Measurements from ENCODE around the gene BSN.

The BSN gene

DNA sequence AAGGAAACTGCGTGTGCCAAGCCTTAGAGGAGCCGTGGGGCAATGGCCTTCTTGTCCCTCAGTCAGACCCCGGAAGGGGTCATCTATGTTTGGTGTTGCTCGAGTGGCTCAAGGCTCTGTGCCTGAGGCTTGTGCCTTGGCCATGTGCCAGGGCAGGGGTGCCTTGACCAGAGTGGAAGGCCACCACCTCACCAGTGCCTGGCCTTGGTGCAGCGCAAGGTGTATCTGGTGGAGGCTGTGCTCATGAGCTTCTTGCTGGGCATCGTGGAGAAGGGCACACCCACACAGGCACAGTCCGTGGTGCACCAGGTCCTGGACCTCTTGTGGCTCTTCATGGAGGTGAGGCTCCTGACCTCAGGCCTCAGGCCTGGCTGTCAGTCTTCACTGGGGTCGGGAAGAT lies 145.7 kb downstream of the BSN start:
- no peak for DNase-seq

DNA sequence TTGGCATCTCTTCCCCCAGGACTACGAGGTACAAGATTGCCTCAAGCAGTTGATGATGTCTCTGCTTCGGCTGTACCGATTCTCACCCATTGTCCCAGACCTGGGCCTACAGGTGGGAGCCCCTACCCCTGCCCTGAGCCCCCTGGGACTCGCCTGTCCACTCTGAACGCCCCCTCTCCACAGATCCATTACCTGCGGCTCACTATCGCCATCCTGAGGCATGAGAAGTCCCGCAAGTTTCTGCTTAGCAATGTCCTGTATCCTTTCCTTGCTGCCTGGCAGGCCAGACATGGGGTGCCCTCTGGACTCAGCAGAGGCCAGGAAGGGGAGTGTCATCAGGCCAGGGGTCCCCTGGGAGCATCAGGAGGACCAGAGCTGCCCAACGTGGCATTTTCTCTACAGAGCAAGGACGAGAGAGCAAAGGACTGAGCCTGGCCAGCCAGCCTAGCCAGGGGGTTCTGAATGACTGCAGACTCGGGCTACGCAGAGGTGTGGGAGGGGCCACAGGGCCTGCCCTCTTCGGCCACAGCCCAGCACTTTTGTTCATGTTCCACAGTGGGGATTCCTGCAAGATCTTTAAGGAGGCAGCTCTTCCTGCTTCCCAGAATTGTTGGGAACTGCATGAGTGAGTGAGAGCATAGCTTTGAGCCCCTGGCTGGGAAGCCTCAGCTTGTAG lies 146.3 kb downstream of the BSN start:
- DNase-seq, result no peak

DNA sequence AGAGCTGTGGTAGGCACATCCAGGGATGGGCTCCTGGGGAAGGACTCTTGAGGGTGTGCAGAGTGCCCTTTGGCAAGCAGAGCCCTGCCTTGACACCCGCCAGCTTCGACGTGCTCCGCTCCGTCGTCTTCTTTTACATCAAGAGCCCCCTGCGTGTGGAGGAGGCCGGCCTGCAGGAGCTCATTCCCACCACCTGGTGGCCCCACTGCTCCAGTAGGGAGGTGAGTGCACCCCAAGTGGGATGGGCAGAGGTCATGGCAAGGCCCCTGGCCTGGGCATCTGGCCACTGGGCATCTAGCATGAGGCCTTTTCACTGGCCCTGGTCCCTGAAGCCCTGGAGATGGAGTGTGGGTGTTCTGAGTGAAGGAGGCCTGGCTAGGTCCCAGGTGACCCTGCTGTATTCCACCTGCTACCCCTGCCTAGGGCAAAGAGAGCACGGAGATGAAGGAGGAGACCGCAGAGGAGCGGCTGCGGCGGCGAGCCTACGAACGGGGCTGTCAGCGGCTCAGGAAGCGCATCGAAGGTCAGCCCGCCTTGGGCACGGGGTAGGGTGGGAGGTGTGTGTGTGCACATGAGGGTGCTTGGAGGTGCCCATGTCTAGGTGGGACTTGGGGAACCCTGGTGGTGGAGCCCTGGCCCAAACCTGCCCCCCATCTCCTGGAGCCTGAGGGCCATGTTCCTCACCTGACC lies 147.3 kb downstream of the BSN start:
- DNase-seq, result no peak

DNA sequence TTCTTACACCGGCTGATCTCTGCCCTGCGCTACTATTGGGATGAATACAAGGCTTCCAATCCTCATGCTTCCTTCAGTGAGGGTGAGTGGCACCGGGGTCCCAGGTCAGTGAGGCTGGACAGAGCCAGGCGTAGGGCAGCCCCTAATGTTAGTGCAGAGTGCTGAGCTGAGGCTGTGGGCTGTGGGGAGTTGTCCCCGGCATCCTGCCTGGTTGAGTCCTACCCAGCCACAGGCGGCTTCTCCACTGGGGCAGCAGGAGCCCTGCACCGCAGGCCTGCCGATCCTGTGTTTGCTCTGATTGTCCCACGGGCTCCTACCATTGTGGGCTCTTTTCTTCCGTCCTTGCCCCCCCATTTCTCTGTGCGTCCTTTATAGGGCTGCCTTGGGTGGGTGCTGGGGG lies 148.4 kb downstream of the BSN start:
- no peak for DNase-seq

DNA sequence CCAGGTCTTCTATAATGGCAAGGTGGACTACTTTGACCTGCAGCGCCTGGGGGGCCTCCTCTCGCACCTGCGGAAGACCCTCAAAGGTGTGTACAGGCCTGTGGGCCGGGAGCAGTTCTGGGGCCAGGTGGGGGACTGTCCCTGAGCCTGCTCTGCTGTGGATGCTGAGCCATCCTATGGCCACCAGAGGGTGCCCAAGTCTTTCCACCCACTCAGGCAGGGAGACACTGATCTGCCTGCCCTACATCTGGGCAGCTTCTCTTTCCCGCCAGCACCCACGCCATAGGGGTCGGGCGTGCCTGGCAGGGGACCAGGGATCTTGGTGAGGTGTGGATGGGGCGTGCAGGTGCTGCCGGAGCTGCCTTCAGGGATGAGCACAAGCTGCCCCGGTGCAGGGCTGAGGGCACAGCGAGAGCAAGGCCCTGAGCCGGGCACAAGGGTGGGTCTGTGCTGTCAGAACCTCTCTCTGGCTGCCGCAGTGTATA lies 149.2 kb downstream of the BSN start:
- DNase-seq, result peak; percentile 69

DNA sequence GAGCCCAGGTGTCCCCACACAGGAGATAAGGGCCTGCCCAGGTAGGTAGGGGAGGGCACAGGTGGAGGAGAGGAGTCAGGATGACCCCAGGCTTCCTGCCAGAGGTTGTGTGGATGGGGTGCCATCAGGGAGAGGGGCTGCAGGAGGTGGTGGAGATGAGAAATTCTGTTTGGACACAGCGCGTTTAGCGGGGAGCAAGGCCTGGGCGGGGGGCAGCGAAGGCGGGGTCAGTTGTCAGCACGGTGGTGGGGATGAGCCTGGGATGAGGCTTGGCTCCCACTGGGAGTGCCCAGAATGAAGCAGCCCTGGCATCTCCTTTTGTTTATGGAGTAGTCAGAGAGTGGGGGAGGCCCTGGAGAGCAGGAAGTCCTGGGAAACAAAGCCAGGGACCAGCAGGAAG lies 149.7 kb downstream of the BSN start:
- no peak for DNase-seq

DNA sequence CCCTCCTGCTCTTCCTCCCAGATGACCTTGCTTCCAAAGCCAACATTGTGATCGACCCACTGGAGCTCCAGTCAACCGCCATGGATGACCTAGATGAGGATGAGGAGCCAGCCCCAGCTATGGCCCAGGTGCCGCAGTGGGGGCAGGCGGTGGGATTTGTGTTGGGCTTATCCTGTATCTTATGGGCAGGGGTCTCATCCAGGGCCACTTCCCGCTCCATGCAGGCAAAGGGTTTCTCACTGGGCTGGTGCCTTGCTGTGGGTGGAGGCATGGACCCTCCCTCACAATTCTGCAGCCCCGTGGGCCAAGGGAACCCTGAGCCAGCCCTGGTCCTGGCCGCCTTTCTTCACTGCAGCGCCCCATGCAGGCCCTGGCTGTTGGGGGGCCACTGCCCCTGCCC lies 150.4 kb downstream of the BSN start:
- DNase-seq, result no peak

DNA sequence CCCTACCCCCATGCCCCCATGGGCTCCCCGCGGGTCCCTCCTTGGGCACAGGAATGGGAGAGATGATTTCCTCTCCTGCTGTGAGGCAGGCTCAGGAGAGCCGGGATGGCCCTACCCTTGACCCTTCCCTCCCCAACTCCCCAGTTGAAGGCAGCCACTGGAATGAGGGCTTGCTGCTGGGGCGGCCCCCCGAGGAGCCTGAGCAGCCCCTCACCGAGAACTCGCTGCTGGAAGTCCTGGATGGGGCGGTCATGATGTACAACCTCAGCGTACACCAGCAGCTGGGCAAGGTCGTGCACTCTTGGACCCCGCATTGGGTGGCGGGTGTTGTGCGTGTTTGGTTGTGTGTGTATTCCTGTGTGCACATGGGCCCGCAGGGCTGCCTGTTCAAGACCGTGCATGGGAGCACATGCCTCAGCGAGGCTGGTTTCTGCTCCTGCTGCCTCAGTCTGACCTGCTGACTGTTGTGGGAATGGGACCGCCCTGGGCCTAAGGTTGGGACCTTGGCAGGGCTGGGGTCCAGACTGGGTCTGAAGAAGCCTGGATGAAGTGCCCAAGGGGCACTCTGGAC lies 151.2 kb downstream of the BSN start:
- no peak for DNase-seq

DNA sequence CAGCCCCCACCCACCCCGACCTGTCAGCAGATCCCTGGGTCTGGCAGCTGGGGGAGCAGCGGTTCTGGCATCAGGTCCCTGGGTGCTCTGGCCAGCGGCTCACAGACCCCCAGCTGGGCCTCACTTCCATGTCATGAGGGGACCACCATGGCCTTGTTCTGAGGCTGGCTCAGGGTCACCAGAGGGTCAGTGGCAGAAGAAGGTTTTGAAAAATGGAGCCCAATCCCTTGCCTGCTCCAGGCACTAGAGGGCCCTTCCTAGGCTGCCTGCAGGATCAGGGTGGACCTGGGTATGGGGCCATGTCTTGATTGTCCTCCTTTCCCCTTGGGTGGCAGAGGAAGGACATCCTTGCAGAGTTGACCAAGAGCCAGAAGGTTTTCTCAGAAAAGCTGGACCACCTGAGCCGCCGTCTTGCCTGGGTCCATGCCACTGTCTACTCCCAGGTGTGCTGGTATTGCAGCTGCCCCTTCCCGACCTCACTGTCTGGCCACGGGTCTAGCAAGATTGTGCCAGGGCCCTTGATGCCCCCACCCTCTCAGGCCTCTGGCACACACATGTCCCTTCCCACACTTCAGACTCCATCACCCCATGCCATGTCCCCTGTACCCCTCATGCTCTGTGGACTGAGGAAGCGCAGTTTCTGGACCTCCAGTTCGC lies 152.3 kb downstream of the BSN start:
- DNase-seq, result no peak

DNA sequence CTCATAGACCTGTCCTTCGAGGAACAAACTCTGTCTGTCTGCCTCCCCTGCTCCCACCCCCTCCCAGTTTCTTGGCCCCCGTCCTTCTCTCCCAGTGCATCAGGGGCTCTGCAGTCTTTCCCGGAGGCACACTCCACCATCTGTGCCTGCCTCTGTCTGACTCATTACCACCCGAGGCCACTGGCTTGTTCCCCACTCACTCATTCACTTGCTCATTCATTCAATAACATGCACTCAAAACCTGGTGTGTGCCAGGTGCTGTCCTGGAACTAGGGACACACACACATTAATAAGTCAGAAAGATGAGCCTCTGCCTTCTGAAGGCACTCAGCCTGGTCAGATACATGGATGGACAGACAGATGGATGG lies 152.8 kb downstream of the BSN start:
- no peak for DNase-seq

DNA sequence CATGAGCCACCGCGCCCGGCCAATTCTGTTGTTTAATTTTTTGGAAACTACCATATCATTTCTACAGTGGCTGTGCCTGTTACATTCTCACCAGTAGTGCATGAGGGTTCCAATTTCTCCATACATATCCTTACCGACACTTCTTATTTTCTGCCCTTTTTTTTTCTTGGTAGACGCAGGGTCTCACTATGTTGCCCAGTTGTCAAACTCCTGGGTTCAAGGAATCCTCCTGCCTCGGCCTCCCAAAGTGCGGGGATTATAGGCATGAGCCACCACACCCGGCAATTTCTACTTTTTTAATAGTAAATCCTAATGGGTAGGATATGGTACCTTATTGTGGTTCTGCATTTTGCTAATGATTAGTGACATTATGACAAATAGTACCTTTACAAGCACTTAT lies 155.6 kb downstream of the BSN start:
- DNase-seq, result no peak

DNA sequence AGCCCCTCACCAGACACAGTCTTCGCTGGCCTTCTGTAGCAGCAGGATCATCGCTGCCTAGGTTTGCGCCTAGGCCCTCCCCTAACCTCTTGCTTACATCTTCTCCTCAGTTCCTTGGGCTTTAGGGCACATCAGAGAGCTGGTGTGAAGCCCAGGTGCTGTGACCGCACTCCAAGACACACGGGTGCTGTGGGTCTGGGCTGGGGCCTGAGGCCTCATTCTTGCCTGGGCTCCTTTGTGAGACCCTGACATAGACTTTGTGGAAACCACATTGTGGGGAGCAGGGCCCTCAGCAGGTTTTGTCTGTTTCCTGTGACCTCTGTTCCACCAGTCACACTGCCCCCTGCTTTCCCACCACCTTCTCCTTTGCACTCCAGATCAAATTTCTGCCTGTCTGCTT lies 157.2 kb downstream of the BSN start:
- DNase-seq, result no peak

DNA sequence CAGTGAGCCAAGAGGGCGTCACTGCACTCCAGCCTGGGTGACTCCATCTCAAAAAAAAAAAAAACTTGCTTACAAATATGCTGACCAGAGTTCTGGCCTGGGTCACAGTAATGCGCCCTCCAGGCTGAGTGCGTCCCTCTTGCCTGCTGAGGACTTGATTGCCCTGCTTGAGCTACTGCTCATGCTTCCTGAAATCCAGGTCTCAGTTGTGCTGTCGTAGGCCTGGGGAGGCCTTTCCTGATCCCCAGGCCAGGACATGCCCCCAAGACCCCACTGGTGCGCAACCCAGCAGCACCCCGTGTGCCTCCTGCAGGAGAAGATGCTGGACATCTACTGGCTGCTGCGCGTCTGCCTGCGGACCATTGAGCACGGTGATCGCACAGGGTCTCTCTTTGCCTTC lies 157.9 kb downstream of the BSN start:
- no peak for DNase-seq

DNA sequence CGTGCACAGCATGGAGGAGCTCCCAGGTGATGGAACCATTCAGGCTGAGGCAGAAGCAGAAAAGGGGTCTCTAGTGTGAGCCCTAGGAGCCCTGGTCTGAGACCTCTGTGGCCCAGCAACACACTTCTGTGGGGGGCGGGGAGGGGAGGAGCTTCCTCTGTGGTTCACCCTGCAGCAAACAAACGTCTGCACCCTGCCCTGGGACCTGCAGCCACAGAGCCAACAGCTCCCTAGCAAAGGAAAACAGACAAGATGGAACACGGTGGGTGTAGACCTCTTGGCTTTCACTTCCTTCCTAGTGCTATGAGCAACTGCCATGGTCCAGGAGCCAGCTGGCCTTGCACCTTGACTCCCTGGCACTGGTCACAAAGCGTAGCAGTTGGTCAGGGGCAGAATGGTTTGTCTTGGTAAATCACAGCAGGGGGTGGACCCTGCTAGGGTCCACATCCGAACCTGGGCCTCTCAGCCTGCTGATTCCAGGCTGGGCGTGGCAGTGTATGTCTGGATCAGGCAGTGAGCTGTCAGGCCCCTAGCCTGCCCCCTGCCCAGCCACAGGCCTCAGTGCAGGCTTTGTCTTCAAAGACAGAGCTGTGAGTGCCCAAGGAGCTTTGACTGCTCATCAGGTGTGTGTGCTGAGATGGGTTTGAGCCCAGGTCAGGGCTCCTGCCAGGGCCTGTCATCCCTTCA lies 158.5 kb downstream of the BSN start:
- no peak for DNase-seq

DNA sequence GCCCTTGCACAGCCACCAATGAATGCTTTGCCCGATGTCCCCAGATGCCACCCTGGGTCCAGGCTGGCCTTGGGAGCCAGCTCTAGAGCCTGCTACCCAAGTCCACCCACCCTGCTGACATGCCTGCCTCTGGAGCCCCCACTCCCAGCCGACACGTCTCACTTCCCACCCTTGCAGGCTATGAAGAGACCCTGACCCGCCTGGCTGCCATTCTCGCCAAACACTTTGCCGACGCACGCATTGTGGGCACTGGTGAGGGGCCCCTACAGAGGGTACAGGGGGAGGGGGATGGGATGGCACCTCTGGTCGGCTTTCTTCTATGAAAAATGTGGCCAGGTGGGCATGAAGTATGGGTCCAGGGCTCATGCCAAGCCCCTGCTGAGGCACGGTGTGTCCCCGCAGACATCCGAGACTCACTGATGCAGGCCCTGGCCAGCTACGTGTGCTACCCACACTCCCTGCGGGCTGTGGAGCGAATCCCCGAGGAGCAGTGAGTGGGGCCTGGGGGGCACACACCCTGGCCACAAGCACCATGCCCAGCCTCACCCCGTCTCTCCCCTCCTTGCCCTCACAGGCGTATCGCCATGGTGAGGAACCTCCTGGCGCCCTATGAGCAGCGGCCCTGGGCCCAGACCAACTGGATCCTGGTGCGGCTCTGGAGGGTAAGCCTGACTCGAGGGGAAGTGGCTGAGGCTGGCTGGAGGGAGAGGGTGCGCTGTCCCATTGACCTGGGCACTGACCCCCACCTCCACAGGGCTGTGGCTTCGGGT lies 159.2 kb downstream of the BSN start:
- no peak for DNase-seq

DNA sequence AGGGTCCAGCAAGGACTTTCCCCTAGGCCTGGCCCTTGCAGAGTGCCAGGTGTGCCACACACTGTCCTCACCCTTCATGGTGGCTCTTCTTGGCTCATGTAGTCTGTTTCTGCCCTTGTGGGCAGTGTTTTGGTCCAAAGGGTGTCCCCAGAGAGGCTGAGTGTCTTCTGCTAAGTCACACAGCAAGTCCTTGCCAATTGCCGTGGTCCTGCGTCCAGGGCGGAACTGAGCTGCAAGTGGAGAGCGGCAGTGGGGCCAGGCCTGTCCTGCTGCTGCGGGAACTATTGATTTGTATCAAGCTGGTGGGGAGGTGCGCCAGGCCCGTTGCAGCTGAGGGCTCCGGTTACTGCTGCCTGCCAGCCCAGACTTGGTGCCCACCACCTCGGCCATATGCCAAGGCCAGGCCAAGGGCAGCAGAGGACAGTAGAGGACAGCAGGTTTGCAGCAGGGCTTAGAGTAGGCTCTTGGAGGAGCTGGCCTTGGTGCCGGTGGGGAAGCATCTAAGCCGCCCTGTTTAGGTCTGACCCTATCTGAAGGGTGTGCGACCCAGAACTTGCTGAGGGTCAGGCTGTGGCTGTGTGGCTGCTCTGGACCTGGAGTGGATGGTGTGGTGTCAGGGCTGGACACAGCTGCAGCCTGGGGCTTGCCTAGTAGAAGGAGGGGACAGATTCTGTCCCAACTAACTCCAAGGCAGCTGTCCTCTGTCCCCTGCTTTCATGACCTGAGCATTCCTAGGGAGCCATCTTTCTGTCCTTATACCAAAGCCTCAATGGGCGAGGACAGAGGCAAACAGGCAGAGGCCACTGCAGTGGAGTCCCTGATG lies 160.7 kb downstream of the BSN start:
- no peak for DNase-seq

DNA sequence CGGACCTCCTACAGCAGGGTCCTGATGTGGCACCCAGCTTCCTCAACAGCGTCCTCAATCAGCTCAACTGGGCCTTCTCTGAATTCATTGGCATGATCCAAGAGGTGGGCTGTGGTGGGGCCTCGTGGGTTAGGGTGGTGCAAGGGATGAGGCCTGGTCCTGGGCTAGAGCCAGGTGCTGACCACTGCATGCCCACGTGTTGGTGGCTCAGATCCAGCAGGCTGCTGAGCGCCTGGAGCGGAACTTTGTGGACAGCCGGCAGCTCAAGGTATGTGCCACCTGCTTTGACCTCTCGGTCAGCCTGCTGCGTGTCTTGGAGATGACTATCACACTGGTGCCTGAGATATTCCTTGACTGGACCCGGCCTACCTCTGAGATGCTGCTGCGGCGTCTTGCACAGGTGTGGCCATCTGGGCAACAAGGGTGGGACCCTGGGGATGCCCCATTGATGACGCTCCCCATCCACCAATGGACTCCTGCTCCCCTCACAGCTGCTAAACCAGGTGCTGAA lies 161.4 kb downstream of the BSN start:
- no peak for DNase-seq

DNA sequence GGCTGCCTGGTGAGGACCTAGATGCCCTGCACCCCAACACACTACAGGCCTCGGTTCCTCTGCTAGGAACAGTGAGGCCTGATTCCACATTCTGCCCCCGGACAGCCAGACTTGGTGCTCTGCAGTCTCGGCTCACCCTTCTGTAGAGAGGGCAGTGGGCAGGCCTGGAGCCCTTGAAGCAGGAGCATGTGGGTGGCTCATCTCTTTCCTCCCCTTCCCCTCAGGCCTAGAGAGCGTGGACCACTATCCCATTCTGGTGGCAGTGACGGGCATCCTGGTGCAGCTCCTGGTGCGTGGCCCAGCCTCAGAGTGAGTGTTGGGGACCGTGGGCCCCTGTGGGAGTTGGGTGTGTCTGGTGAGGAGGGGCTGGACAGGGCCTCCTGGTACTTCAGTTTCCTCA lies 161.9 kb downstream of the BSN start:
- peak; percentile 12 for DNase-seq

DNA sequence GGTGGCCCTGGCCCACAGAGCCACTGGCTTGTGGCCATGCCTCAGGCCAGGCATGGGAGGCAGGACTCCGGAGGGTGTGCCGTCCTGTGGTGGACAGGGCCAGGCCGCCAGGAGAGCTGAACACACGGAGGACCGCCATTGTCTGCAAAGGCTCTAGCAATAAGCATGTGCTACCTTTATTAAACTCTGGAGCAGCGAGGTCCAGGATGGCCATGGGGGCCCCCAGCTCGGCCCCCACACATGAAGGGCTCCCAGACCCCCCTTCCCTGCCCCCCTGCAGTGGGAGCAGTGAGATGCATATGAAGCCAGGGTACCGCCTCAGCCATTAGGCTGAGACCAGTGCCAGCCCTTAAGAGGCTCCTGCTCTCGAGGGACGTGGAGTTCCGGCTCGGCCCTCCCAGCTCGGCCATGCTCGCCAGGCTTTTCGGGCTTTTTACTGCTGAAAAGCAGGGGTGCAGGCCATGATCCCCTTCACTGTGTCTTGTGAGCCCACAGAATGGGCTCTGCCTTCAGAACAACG lies 162.5 kb downstream of the BSN start:
- peak; percentile 8 for DNase-seq

DNA sequence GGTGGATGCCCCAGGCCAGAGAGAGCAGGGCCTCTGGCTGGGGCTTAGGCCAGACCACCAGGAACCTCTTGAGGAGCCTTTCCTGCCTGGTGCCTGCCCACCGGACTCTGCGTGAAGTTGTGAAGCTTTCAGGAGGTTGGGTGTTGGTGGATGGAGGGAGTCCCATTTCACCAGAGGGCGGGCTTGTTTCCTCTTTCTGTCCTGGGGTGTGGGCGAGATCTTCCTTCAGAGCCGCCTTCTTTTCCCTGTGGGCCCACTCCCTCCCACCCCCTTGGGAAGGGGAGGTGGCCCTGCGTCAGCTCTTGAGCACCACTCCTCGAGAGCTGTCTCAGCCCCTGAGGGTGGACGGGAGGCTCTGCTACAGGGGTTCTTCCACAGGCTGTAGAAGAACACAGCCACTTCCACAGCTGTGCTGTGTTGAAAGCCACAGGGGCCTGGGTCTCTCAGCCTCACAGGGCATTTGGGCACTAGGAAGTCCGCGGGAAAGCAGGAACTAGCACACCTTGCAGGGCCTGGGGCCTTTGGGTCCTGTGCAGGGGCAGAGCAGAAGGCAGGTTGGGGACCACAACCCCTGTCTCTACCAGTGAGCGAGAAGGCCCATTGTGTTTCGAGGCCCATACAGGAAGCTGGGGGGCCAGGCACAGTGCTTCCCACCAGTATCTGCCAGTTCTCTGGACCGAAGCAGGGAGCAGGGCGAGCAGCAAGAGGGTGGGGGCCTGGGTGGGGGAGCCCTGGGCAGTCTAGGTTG lies 163.1 kb downstream of the BSN start:
- peak; percentile 13 for DNase-seq

Data from activated T-cell treated with anti-CD3 and anti-CD28 coated beads, Interleukin-2, amount 50 U/mL, for 1 hour (primary cell).